HG02571 (cell line): ENCODE measurements around the gene KAT6B.
A peak's percentile ranks its signal among the peaks of the same experiment; 100 is the strongest.

Experiments used
- ATAC-seq: cut with Tn5 transposase; IDR thresholded peaks from one replicate; pipeline ENCODE4 v1.9.1; 2021; ENCODE audit warnings: mild to moderate bottlenecking, moderate library complexity; ENCODE audit not compliant: unreplicated experiment

KAT6B gene

GRCh38 chr10:74822521-74823089 lies 3.8 kb upstream of the KAT6B start:
- ATAC-seq, result no peak

- ATAC-seq, result no peak
Observed at GRCh38 chr10:74823791-74824183, 2.6 kb upstream of the KAT6B start.

- ATAC-seq, result no peak
Observed at GRCh38 chr10:74824184-74824899, 2.1 kb upstream of the KAT6B start.

GRCh38 chr10:74824900-74825370 lies 1.5 kb upstream of the KAT6B start:
- ATAC-seq, result no peak

GRCh38 chr10:74825371-74826141 lies 844 bp upstream of the KAT6B start:
- ATAC-seq, result no peak

GRCh38 chr10:74827045-74827441 lies 643 bp downstream of the KAT6B start:
- no peak for ATAC-seq

- ATAC-seq, result no peak
Observed at GRCh38 chr10:74827694-74828093, 1.3 kb downstream of the KAT6B start.

GRCh38 chr10:74828946-74829345 lies 2.5 kb downstream of the KAT6B start:
- ATAC-seq, result no peak

- no peak for ATAC-seq
Observed at GRCh38 chr10:74831518-74832120, 5.2 kb downstream of the KAT6B start.

- no peak for ATAC-seq
Observed at GRCh38 chr10:74835963-74836362, 9.6 kb downstream of the KAT6B start.

- no peak for ATAC-seq
Observed at GRCh38 chr10:74836877-74837276, 10.5 kb downstream of the KAT6B start.

- no peak for ATAC-seq
Observed at GRCh38 chr10:74837743-74838142, 11.3 kb downstream of the KAT6B start.

- no peak for ATAC-seq
Observed at GRCh38 chr10:74839708-74840107, 13.3 kb downstream of the KAT6B start.

GRCh38 chr10:74841265-74841973 lies 15.0 kb downstream of the KAT6B start:
- ATAC-seq, result no peak

GRCh38 chr10:74842301-74842954 lies 16.0 kb downstream of the KAT6B start:
- no peak for ATAC-seq

- ATAC-seq, result no peak
Observed at GRCh38 chr10:74846958-74847357, 20.6 kb downstream of the KAT6B start.

GRCh38 chr10:74851831-74852230 lies 25.4 kb downstream of the KAT6B start:
- ATAC-seq, result no peak

GRCh38 chr10:74852381-74852780 lies 26.0 kb downstream of the KAT6B start:
- ATAC-seq, result no peak

GRCh38 chr10:74854610-74855009 lies 28.2 kb downstream of the KAT6B start:
- no peak for ATAC-seq

GRCh38 chr10:74855027-74855426 lies 28.6 kb downstream of the KAT6B start:
- ATAC-seq, result peak; percentile 43
